Left forelimb (tissue), 1 donor: Measurements from ENCODE around the gene GCFC2.
"Not testable (repeated sequence)": the region's sequence is repeated elsewhere in the genome, so short reads cannot be mapped to it uniquely, and the experiment has no call there.

Experiments used
- DNase-seq: peaks from one replicate; pipeline ENCODE4 v3.0.0-alpha.2; 2018; ENCODE audit warnings: low spot score

GCFC2 gene

DNA sequence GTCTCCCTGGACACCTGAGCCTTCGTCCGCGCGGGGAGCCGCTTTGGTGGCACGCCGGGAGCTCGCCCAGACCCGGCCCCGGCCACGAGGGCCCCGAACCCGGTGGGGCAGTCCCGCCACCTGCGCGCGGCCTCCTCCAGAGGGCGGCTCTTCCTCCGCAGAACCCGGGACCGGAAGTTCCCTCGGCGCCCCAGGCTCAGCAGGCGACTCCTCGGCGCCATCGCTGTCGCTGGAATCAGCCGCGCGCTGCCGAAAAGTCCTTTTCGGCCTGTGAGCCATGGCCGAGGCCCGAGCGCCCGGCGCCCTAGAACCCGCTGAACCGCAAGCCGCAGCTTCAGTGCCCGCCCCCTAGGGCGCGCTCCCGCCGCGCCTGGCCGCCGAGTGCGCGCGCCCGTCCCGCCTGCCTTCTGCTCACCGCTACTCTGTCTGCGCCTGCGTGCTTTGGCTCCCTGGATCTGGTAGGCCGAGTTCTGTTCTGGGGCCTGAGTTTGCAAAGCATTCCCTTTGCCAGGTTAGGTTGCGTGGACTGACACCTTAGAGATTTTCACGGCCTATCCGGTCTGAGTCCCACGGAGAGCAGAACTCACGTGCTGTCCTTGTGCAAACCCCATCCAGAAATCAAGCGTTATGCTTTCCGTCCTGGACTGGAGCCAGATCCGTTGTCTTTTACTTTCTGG is at the start of gene GCFC2:
Gene GCFC2, minus strand, starts transcription at position 339 of the 677 bp plus-strand sequence. Its CDS starts 60 bp downstream, at position 279.
- DNase-seq = peak; percentile 92

DNA sequence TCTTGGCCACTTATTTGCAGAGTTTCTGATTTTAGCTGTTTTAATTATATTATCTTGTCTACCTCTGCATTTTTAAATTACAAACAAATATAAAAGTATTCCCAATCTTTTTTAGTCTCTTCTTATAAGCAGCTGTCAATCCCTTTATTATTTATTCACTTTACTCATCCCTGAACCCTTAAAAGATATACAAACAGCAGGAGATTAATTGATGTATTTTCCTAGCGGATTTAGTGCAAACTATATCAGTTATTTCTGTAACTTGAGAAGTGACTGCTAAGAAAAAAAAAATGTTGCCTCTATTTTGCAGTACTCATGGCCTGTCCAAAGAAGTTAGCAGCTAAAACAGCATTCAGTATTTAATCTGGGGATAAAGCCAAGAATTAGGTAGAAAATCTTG is 42.1 kb upstream of the GCFC2 start:
- no peak for DNase-seq

DNA sequence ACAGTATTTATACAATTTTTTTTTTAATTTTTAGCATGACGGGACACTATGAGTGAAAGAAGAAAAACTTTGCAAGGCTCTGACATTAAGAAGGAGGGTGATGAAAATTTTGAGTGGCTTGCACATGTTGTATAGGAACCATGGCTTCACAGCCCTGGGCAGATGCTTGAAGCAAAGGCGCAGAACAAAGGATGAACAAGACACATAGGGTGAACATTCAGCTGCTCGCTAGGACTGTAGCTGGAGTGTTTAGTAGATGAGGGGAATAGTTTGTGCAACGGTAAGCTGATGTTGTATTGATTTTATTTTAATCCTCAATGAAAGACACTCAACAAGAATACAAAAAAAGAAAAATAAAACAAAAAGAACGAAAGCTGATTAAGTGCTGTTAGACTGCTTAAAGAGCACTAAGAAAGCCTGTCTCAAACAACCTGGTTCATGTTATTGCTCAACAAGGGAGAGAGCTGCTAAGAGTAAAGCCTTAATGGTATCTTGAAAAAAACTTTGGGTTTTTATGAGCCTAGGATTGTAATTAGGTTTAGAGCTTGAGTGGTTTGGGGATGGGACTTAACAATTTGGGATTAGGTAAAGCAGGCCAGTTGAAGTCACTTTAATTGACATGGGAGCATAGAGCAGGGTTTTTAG is 41.2 kb upstream of the GCFC2 start:
- no peak for DNase-seq

DNA sequence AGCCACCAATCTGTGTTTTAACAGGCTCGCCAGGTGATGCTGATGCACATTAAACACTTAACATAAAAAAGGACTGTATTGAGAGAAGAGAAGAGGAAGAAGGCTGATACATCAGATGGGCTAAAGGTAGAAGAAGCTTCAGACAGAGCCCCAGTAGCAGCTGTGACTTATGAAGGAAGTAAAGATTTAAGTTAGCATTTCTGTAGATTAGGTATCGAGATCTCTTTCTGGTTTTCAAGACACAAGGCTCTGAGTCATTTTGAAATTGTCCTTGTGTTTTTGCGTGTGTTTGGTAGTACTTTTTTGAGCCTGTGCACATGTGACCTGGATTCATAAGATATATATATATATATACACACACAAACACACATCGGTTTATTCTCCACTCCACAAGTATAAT is 40.6 kb upstream of the GCFC2 start:
- DNase-seq = no peak

DNA sequence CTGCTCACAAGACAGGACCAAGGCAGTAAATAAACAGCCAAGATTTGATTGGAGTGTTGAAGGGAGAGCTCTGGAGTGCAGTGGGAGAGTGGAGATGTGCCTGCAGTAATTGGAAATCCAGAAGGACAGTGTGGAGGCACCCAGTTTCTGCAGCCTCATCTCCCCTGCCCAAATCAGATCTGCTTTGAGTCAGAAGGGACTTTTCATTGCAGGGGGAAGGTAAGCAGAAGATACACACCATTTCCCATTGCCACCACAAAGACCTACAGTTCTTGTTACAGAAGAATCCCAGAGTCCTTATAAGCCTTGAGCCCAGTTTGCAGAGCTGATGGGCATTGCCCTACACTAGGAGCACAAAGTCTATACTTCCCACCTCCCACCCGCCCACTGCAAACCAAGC is 27.2 kb upstream of the GCFC2 start:
- DNase-seq = no peak

DNA sequence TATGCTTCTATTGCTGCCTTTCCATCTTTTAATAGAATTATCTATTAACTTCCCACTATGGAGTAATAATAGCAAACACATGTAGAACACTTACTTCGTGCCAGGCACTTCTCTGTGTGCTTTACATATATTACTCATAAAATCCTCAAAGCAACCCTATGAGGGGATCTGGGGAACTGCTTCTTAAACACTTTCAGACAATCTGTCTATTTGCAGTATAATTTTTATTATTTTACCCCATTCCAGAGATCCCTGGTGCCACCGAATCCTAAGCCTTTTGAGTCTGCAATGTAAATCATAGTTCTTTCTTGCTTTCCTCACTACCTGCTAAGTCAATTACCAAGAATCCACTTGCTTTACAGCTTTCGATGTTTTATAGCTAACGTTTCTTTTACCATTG is 25.6 kb upstream of the GCFC2 start:
- DNase-seq = no peak

DNA sequence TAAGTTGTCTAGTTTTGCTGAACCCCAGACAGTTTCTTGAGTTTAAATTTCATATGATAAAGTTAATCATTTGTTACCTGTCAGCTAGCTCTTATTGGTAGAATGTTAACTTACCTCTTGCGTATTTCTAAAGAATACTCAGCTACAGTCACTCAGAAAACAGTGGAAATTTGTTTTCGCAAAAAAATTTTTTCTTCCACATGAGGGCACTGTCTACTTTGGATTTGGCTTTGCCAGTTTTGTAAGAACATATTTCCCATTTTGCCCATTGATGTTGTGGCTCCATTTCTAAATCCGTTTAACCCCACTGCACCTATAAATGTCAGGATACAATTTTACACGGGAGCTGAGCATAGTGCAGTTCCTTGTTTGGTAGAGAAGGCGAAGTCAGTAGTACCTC is 19.1 kb upstream of the GCFC2 start:
- DNase-seq = no peak

DNA sequence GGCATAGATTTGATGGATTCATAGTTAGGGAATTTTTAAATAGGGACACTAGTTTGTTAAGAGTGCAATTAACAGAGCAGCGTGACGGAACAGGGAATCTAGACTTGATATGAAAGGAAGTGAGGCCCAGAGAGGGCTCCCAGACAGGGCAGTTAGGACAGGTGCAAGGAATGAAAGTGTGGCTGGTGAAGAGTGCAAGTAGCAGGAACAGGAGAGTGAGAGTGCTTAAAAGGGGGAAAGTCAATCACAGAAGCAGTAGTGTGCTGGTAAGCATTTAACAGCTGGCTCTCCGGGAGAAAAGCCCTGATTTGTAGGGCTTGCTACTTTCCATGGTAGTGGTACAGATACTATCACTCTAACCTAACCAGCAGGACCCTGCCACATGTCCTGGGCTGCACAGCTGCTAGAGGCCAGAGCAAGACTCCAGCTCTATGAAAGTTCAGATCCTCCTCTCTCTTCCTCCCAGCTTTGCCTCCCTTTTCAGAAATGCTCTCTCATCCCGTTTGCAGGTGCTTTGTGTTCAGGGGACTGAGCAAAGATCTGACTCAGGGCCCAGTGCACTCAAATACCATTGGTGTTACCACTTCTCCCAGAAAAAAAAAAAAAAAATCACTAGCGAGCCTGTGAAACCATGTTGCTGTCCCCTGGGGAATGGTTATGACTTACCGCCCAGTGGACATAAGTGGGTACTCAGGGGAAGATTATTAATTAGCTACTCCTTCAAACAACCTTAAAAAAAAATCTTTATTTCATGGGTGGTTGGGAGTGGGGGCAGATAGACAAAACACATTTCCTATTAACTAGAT is 18.1 kb upstream of the GCFC2 start:
- no peak for DNase-seq

DNA sequence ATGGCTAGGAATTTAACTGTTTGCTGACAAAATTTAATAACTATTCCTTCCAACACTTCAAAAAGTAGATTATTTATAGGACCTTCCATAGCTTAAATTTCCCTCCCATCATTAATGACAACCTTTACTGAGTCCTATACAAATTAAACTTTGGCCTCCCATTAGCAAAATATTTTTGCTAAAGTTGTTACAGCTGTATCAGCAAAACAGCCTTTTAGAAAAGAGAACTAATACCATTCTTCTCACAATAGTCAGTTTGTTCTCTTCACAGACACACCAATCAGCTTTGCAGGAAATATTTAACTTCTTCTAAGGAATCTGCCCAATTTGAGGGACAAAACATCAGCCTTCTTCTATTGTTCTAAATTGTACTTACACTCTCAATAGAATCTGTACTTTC is 12.0 kb upstream of the GCFC2 start:
- DNase-seq = no peak

DNA sequence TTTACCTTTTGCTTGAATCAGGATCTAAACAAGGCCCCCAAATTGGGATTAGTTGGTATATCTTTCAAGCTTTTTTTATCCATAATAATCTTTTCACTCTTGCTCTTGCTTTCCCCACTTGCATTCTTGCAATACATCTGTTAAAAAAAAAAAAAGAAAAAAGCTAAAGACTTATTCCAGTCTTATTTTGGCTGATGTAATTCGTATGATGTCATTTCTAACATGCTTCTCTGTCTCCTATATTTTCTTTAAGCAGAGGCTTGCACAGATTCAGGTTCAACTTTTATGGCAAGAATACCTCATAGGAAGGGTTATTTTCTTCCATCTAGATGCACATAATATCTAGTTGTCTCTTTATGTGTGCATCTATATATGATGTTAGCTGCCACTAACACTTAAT is 9.8 kb upstream of the GCFC2 start:
- DNase-seq = no peak

DNA sequence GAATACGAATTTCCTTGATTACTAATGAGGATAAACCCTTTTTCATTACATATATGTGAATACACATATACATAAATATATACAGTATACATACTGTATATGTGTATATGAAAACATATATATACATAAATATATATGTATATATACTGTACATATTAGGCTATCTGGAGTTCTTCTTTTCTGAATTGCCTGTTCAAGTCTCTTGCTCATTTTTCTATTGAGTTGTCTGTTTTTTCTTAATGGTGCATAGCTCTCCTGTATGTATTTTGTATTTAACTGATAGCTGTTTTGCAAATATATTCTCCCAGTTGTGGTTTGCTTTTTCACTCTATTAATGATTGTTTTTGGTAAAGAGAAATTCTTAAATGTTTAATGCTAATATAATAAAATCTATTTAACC is 8.9 kb upstream of the GCFC2 start:
- DNase-seq = no peak

DNA sequence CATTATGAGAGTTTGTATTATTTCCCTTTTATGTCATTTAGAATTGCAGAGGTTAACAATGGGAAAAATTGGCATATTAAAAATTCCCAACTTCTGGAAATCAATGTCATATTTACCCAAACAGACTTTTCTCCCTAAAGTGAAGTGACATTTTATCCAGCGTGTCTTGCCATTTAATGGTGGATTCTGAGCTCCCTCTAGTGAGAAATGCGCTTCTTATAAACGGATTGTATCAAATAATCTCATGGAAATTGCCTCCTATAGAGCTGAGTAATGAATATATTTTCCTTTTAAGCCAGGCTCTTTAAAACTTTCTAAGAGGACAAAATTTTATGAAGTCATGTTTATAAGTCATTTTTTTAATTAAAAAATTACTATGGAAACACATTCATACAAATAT is 5.7 kb upstream of the GCFC2 start:
- no peak for DNase-seq

DNA sequence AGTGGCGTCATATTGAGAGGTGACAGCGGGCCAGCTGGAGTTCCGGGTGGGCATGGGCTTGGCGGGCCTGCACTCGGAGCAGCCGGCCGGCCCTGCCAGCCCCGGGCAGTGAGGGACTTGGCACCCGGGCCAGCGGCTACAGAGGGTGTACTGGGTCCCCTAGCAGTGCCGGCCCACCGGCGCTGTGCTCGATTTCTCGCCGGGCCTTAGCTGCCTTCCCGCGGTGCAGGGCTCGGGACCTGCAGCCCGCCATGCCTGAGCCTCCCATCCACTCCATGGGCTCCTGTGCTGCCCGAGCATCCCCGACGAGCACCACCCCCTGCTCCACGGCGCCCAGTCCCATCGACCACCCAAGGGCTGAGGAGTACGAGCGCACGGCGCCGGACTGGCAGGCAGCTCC is 875 bp upstream of the GCFC2 start:
- not testable (repeated sequence) for DNase-seq

DNA sequence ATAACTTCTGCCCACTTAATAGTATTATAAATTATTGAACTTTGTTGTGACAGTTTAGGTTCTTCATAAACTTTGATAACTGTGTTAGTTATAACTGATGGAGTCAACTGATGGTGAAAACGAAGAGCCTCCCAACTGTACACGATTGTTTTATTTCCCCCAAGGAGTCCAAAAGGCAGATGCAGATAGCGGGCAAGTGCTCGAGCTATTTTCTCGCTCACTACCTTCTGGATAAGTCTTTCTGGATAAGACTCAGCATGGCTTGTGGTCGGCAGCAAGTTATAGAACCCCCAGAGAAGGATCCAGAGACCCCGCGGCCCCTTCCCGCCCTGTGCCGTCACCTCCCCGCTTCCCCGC is 517 bp downstream of the GCFC2 start:
- DNase-seq = no peak

DNA sequence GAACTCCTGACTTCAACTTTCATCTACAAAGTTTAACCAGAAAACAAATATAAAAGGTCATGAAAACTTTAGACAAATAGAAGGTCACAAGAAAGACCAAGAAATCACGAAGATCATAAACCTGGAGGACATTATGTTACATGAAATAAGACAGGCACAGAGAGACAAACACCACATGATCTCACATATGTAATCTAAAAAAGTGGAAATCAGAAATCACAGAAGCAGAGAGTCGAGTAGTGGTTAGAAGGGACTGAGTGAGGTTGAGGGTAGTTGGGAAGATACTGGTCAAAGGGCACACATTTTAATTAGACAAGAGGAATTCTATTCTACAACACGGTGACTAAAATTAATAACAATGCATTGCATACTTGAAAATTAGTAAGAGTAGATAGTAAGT is 1.4 kb downstream of the GCFC2 start:
- DNase-seq = no peak

DNA sequence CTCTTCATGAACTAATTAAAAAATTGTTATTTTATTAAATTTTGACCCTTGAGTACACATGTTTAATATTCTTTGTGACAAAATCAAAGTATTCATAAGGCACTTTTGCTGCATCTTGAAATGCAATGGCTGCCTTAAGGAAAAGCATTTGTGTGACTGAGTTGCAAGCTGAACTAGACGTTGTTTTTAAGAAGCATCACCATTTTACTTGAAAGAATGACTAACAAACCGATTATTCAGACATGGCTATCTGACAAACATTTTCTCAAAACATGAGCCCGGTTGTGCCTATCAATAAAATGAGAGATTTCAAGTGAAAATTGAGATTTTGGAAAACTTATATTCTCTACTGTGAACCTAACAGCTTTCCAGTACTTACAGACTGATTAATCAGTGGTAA is 2.8 kb downstream of the GCFC2 start:
- no peak for DNase-seq

DNA sequence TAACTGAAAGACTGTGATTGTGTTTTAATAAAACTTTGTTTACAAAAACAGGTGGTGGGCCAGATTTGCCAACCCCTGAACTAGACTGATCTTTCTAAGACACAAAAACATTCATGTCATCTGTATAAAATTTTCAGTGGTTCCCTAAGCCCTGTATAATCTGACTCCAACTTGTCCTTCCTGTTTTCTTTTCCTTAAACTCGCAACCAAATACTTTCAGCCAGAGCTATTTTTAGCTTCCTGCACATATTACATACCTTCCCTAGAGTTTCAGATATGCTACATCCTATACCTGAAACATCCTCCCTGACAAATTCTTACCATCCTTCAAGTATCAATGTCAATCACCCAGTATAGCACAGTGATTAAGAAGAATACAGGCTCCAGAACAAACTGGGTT is 4.8 kb downstream of the GCFC2 start:
- DNase-seq = no peak

DNA sequence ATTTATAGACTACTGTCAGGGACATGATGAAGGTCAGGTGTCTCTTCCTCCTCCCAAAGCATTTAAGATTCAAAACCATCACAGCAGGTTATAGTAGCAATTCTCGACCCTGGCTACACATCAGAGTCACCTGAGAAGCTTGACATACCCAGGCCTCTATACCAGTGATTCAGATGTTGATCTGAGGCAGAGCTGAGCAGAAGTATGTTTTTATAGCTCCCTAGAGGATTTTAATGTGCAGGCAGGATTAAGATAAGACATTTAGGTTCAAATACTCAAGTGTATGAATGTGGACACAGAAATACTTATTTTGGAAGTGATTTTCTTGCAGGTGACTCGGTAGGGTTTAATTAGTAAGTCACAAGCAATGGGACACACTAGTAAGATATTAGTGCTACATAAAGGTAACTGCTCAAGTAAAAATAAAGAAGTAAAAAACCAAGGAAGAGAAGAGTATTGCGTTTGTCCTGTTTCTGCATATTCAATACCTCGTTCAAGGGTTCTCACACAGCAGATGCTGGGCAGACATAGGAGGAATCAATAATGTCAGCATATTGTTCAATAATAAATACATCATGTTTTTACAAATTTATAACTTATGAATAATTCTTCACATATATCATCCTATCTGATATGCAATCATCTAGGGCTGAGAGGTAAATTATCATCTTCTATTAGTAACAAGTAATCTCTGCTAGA is 7.0 kb downstream of the GCFC2 start:
- no peak for DNase-seq

DNA sequence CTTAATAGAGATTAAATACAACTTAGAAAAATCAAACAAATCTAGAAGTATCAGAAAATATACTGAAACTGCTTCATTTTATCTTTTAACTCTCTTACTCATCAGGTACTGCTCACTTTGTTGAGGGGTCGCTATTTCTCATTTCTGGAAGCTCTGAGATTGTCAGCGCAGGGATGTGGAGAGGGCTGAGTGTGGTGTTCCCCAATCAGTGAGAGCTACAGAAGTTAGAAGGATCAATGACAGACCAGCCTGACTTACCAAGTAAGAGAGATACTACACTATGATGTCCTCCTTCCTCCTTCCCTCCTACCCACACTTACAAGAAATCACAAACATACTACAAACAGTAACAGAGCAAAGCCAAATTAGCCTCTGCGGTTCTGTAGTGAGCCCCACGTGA is 8.1 kb downstream of the GCFC2 start:
- DNase-seq = no peak

DNA sequence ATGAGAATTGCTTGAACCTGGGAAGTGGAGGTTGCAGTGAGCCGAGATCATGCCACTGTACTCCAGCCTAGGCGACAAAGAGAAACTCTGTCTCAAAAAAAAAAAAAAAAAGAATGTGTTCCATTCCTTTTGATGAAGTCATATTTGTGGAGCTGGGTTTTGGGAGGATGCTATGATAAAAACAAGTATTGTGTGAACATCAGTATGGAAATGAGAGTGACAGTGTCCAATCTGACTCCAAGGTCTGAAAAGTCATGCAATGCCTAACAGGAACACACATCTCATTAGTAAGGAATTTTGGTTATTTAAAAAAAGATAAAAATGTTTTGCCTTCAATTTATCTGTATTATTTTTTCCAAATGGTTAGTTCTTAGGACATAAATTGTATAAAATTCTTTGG is 11.8 kb downstream of the GCFC2 start:
- no peak for DNase-seq

DNA sequence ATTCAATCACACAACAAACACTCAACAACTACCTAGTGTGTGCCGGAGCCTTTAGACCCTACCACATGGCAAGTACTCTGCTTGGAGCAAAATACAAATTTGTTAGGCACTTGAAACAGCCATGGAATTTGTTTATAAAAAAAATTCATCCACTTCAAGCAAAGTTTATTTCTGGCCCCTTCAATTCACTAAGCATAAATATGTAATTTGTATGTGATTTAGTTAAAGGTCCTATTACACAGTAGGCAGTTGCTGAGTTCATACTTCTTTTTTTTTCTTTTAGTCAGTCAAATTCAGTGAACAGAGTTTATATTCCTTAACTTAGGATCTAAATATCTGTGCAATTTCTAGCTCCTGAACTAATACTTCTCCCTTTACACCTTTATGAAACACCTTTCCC is 22.5 kb downstream of the GCFC2 start:
- DNase-seq = no peak

DNA sequence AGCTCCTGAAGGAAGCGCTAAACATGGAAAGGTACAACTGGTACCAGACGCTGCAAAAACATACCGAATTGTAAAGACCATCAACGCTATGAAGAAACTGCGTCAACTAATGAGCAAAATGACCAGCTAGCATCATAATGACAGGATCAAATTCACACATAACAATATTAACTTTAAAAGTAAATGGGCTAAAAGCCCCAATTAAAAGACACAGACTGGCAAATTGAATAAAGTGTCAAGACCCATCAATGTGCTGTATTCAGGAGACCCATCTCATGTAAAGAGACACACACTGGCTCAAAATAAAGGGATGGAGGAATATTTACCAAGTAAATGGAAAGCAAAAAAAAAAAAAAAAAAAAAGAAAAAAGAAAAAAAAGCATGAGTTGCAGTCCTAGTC is 27.3 kb downstream of the GCFC2 start:
- not testable (repeated sequence) for DNase-seq

DNA sequence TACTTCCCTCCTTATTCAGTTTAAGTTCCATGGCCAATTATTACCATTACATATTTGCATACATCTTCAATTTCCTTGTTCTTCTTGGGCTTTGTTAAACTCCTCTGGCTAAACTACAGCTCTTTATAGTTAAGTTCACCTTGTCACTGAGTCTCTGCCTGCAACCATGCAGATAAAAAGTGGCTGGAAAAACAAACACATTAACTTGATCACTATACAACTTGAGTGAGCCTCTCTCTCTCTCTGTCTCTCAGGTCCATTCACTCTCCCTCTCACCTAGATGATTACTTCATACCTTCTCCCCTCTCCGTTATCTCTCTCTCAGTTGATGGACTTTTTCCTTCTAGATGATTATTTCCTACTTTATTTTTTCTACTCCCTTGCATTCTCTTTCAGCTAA is 30.3 kb downstream of the GCFC2 start:
- DNase-seq = no peak
